CD4-positive, alpha-beta T cell treated with Interleukin-17A for 4 hours (primary cell): ENCODE data around the gene RGS5.
"Not testable (repeated sequence)": the region's sequence is repeated elsewhere in the genome, so short reads cannot be mapped to it uniquely, and the experiment has no call there.

Experiments
- DNase-seq: peaks from one replicate; pipeline ENCODE4 v3.0.0-alpha.2; 2020; ENCODE audit warnings: mixed read lengths

Gene RGS5, protein sequence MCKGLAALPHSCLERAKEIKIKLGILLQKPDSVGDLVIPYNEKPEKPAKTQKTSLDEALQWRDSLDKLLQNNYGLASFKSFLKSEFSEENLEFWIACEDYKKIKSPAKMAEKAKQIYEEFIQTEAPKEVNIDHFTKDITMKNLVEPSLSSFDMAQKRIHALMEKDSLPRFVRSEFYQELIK

DNA sequence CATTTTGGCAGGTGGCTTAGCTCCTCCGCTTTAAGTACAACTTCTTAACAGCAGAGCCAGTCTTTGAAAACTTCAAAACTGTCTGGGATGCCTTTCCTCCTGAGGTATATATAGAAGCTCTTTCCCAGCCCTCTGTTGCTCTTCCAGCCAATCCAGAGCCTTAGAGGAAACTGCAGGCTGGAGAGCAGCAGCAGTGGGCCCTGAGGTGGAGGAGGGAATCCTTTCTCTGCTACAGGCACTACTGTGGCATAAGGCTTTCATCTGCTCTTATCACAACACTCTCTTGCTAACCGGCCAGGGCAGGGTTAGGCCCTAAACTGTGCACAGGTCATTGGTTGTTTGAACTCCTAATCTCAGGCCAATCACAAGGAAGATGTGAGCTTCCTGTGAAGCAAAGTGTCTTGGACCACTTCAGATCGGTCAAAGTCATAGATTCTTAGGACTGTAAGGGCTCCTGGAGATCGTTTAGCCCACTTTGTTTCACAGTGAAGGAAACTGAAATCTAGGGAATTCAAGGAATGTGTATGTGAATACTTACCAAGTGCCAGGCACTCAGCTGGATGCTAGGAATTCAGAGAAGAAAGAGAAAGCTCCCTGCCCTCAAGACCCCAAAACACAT lies at the start of gene RGS5:
Gene RGS5, minus strand, starts transcription at position 84 of the 619 bp plus-strand sequence. Its CDS starts 81 bp downstream, at position 3.
- DNase-seq = no peak

DNA sequence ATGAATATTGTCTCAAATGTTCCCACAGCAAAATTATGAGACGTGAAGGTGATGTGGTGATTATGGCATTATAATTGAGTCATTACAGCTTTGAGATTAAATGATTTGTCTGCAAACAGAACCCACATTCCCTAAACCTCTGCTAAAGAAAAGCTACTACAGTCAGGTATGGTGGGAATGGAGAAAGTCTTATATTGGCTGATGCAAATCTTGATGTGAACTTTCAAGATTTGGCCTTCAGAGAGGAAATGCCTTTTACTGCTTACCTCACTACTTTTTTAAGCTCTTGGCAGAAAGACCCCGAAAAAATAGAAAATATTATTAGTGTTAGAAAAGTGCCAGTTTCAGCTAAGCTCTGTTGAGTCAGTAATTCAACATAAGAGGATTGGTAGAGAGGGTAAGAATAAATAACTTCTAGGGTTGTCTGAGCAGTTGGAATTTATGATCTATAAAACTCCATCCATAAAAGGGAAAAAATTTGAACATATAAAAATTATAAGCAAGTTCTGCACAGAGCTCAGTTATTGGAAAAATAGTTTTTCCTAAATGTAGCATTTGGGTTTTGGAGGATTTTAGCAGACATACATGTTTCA lies 47.8 kb upstream of the RGS5 start:
- DNase-seq = no peak

DNA sequence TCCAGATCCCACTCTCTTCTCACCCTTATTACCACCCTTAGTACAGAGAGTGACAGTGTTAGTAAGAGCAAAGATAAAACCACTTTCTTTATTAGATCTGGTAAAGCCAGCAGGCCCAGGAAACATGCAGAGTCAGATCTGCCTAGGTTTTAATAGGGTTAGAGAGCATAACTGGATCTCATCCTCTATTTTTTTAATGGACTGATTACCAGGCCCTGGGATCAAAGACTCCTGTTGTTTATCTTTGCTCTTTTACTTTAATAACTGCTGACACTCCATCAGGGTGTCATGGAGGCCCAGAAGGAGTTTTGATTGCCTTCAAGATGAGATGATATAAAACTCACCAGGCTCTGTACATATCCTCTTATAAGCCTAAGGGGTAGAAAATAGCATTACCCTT lies 45.3 kb upstream of the RGS5 start:
- DNase-seq = no peak

DNA sequence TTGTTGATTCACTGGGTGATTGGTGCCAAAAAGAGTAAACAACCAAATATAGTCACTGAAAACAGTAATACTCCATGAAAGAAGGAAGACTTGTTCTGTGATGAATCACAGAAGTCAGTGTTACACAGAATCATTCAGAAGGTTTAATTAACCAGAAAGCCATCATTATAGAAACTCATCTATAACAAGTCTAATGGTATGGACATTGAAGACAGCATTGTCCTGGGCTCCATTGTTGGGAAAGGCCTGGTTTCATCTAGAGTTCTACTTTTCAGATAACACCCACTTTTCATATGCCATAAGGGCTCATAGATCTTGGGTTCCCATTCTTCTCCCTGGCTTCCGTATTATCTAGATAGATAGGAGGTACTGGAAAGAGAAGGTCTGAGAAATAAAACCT lies 41.9 kb upstream of the RGS5 start:
- not testable (repeated sequence) for DNase-seq

DNA sequence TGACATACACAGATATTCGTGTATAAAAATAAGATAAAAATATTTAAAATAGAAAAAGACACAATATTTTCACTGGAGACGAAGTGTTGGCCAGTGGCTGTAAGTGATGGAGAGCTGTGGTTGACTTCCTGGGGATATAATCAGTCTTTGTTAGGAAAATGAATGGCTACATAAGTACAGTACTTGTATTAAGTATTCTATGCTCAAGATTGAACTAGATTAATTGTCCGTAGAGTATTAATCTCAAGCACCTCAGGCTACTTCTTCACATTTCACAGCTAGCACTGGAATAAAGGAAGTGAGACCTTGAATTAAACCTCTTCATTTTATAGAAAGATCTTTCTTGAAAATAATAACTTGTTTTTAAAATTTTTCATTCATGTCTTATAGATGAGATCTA lies 39.0 kb upstream of the RGS5 start:
- DNase-seq = no peak

DNA sequence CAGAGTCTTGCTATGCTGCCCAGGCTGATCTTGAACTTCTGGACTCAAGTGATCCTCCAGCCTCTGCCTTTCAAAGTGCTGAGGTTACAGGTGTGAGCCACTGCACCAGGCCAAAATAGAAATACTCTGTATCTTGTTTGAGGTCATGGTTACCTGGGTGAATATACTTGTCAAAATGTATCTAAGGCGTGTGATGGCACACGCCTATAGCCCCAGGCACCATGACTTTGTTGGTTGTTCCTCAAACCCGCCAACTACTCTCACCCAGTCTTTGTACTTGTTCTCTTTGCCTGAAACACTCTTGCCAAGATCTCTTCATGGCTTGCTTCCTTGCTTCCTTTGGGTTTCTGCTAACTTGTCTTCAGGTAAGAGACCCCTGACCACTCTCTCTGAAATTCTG lies 38.0 kb upstream of the RGS5 start:
- DNase-seq = no peak

DNA sequence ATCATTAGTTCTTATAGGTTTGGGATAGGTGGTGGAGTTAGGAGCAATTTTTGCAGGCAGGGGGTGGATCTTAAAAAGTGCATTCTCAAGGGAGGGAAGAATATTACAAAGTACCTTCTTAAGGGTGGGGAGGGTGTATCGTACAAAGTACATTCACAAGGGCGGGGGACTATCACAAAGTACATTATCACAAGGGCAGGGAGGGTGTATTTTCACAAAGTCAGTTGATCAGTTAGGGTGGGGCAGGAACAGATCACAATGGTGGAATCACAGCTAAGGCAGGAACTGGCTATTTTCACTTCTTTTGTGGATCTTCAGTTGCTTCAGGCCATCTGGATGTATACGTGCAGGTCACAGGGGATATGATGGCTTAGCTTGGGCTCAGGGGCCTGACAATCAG lies 30.9 kb upstream of the RGS5 start:
- not testable (repeated sequence) for DNase-seq

DNA sequence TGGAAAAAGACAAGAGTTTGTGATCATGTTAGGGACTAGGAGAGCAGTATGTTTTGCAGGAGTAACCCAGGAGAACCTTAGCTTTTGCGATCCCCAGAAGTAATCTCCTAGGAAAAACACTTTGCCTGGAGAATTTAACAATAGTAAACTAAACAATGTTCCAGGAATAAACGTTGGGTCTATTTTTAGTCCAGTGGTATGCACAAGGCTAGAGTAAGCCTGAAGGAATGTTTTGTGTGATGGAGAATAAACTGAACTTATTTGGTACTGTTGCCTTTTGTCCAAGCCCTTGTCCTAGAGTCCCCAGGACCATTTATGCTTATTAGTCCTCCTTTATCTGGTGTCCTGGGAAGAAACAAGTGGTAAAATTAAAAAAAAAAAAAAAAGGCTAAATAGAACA lies 28.7 kb upstream of the RGS5 start:
- no peak for DNase-seq

DNA sequence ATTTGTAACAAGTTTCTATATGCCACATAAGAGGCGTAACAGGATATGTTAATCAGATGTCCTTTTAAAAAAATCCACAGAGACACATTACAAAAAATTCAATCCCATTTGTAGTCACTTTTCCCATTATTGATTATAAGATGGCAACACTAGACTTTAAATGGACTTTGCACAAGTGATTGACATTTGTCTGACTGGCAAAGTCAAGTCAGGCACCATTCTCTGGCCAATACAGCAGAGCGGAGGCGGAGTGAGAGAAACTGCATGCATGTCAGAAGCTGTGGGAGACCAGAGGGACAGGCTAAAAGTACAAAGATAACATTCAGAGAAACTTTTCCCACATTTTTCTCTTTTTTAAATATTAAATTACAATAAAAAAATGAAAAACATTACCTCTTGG lies 28.1 kb upstream of the RGS5 start:
- no peak for DNase-seq

DNA sequence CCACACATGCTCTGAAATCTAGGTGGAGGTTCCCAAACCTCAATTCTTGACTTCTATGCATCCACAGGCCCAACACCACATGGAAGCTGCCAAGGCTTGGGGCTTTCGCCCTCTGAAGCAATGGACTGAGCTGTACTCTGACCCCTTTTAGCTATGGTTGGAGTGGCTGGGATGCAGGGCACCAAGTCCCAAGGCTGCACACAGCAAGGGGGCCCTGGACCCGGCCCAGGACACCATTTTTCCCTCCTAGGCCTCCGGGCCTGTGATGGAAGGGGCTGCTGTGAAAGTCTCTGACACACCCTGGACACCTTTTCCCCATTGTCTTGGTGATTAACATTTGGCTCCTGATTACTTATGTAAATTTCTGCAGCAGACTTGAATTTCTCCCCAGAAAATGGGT lies 25.6 kb upstream of the RGS5 start:
- not testable (repeated sequence) for DNase-seq

DNA sequence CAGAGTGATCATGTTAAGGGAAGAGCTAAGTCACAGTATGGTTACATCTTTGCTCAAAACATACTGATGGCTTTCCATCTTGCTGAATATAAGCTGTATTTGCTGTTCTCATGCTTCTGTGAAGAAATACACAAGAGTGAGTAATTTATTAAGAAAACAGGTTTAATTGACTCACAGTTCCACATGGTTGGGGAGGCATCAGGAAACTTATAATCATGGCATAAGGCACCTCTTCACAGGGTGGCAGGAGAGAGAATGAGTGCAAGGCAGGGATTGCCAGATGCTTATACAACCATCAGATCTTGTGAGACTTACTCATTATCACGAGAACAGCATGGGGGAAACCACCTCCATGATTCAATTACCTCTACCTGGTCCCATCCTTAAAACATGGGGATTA lies 24.4 kb upstream of the RGS5 start:
- no peak for DNase-seq

DNA sequence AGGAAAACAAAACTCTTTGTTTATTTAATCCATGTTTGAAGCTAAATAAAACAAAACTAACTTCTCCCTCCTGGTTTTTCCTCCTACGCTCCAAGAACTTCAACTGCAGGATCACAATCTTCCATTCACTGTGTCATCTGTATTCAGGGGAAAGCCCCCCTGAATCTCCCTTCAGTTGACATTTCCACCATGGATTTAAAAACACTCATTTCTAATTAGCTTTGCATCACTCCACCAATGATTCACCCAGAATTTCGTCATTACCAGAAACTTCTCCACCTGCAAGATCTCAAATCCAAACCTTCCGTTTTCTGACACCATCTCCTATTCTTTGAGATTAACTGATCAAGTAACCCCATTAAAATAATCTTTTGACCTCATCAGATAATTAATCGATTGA lies 10.9 kb upstream of the RGS5 start:
- no peak for DNase-seq

DNA sequence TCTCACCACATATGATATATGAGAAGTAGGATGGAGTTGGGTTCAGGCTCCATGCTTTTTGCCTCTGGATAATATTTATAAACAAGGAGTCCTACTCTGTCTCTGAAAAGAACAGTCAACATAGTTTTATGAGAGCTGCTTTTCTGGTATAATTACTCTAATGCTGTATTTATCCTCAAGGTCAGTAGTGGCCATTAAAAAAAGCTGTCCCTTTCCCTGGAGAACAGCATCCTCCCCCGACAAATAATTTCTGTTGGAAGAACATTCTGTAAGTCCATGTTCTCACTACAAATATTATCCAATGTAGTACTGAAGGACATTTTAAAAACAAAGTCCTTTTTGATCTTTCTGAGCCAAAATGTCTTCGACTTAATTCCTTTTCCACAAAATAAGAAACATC lies 9.0 kb upstream of the RGS5 start:
- DNase-seq = no peak

DNA sequence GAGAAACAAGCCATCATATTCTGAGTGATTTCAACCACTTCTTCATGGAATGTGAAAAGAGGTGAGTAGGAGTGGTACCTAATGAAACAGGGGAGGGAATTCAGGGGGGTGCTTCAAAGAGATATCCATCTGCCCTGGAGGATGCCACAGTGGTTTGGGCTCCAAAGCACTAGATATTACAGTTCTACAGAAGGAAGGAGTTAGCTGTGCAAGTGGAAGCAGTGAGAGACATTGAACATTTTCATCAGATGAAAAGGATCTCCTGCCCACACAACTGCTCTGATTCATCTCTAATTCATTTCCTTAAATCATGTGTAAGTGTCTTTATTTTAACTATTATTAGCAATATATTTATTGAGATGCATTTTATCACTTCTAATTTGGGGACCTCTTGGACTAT lies 2.8 kb upstream of the RGS5 start:
- DNase-seq = no peak

DNA sequence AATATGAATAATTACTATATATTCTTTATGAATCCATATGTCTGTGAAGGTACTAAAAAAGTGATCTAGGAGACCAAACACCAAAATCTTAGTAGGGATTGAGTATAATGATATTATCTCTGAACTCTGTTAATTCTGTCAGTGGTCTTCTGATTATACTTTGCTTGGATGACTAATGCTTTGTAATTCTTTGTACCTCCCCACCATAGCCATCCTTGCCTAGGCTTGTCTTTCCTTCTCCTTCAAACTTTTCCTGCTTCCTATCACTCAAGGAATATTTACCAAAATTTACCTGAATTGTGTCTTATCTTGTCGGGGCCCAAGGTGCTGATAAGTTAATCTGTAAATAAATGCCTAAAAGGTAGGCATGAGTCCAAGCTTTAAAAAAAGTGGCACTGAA lies 845 bp upstream of the RGS5 start:
- DNase-seq = no peak

DNA sequence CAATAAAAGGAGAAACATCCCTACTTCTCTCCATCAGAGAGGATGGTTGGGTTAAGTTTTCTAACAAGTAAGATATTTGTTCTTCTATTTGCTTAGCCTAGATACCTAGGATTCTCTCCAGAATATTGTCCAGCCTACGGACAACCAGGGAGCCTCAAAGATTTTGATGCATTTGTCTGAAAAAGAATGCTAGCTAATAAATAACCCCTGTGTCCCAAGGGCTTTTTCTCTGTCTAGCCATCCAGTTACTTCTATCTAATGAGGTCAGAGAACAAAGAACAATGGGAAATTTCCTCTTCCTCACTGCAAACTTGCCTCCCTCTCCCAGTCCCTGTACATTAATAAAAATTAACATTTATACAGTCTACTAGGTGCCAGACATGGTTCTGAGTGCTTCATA lies 810 bp downstream of the RGS5 start:
- no peak for DNase-seq

DNA sequence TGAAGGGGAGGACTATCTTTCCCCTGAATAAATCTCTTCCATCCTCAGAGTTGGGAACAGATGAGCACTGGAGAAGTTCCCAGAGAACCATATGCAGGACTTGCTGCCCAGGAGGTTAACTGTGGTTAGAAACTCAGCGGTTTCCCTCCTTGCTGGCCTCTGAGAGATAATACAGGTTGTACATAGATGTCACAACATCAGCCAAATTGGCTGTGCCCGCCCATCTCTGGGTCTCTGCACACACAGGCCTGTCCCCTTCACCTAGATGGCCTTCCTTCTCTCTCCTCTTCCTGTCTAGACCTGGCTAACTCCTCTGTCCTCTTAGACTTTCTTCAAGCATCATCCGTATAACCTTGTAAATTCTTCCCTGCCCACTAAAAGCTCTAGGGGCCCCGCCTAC lies 5.7 kb downstream of the RGS5 start:
- no peak for DNase-seq

DNA sequence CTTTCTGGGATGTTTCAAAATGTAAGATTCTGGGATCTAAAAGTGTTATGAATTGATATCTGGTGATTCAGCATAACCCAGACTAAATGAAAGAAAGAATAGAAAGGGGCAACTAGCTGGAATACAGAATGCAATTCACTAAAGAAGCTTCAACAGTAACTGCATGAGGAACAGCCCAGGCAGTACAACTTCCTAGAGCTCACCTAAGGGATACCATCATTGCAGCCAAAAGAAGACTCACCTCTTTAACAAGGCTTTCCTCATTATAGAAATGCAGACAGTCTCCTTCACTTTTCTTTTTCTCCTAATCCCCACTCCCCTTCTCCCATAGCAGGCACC lies 6.3 kb downstream of the RGS5 start:
- no peak for DNase-seq

DNA sequence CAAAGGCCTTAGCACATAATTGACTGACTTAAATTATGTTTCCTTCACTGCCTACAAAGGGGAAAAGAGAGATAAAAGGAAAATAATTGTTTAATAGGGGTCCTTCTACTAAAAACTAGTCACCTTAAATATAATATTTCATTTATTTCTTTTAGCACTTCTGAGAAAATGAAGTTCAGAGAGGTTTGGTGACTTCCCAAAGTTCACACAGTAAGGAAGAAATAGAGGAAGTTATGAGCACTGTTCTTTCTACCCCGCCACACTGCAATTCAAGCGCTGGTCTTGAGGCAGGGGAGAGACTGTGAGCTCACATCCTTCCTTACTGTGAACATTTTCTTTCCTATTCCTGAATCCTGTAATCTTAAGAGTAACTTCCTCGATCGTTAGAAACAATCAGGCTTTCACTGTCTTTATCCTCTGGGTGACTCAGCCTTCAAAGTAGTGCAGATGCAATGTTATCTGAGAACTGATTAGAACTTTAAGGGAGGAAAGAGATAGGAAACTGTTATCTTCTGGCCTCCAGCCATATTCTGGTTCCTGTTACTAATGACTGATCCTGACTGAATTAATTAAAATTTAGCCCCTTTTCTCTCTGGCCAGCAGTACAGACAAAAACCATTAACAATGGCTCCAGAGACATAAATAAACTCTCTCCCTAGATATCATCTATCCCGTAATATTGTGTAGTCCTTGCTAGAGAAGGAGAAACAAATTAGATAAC lies 6.8 kb downstream of the RGS5 start:
- DNase-seq = no peak

DNA sequence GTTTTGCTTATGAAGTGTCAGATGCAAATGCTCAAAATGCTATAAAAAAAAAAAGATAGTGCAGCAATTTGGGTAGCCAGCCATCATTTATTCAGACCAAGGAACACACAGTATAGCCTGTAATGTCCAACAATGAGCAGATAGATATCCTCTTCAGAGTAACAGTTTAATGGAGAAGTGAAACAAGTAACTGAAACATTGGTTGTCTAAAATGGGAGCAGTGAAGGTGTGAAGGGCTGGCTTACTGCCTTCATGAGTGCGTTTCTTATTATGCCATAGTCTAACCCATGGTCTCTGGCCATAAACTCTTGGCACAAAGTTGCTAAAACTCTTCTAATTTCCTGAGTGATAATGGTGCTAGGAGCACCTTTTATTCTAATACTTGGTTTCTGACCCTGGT lies 11.4 kb downstream of the RGS5 start:
- DNase-seq = no peak

DNA sequence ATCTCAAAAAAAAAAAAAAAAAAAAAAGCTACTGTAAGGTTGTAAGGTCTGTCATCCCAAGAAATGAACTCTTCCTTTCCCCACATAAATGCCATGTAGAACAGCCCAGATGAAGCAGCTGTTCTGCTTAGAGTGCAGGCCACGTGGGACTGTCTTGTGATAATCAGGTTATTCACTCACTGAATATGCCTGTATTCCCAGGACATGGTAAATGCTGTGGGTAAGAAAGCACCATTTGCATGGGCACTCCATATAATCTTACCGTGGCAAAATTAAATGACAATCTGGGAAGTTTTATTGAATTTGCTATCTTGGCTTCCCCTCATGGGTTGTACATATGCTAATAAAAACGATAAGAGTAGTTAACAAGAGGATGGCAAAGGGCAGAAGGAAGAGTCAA lies 13.8 kb downstream of the RGS5 start:
- no peak for DNase-seq

DNA sequence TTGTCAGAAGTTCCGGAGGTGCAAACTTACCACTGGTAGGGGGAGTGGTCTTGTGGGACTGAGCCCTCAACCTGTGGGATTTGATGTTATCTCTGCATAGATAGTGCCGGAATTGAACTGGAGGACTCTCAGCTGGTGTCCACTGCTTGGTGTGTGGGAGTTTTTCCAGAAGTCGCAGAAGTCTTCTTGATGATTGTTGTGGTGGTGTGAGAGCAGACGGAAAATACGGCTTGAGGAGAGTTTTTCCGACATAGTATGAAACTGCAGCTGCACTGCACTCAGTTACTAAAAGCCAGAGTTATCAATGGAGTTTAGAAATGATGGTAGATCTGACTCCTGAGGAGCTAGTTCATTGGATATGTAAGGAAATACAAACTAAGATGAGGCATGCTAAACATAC lies 14.9 kb downstream of the RGS5 start:
- DNase-seq = no peak

DNA sequence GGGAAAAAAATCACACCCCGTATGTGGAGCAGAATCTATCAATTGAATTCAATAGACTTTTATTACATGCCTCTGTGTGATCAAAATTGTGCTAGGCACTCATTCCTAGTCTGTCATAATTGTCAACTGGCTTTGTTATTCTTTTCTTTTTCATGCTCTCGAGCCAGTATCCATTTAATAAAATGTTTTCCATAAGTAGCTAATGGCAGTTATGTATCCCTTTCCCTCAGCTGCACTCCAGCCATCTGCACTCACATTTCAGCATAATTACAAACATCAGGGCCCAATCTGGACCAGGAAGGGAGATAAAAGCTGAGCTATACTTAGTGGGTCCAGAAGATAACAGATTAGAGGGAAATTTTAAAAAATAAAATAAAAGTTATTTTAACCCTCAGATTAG lies 15.9 kb downstream of the RGS5 start:
- no peak for DNase-seq

DNA sequence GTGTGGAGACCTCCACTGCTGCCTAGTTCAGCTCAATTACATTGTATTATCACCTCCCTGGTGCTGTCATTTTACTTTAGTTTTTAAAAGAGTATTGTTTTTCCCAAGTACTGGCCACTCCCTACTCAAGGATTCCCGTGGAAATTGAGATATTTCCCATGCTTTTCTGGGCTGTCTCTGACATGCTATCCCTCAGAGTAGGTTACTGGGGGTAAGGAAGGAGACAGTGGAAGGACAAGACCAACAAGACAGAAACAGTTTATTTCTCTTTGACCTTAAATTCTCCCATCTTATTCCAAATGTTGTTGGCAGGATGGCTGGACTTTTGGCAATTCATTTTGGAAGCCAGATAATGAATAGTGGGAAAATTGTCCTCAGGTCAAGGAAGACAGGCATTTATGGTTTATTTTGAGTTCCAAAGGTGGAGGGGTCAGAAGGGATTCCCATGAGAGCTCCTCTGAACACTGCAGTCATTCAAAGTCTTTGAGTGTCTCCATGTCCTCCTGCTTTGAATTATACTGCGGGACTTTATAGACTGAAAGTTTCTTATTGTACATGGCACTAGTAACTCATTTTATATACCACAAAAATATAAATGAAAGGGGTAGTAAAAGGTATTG lies 20.3 kb downstream of the RGS5 start:
- DNase-seq = no peak
